ENCODE results near the gene SLC18B1. TPM values are rescaled to one million over a fixed set of nuclear protein-coding genes. Genes with fewer than 3 reads are reported as not detected.
A peak's percentile ranks its signal among the peaks of the same experiment; 100 is the strongest.

SLC18B1 gene
- total and polyA plus RNA-seq, 8 donors: 10.8 to 26.6 (median 23.3) TPM

DNA sequence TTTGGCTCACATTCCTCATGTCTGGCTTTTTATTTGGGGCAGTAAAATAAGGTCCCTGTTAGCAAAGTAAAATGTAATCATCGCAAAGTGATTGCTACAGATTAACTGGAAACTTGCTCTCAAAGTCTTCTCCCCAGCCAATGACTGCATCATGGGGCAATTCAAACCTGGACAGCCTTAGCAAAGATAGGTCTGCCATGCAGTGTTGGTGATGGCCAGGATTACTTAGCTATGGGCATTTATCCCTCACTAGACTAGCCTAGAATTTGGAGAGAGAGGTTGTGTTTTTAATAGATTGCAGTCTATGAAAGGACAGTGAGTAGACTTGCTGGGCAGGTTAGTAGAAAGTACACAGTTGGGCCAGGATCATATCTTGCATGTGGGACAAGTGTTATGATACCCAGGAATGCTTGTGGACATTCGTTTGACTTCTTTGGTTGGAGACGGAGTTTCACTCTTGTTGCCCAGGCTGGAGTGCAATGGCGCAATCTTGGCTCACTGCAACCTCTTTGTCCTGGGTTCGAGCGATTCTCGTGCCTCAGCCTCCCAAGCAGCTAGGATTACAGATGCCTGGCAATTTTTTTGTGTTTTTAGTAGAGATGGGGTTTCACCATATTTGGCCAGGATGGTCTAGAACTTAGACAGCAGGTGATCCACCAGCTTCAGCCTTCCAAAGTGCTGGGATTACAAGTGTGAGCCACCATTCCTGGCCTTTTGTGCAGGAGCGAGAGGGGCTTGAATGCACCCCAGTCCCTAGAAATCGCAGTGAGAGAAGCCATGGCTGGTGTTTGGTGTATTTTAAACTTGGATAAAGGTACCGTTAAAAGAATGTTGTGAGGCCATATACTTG is 19.3 kb upstream of the SLC18B1 start:
- Histone ChIP-seq H3K27ac (no peak overlapping the region), H3K27me3 (no peaks in the 10 kb centered on the region), H3K4me1 (peaks cover 18 to 45% of the 10 kb centered on the region in 2 donors), H3K9me3 (no peaks in the 10 kb centered on the region), H3K4me3 (peak overlapping the region in 1 of 2 donors; percentile 77), H3K36me3 (peaks cover 0 to 46% of the 10 kb centered on the region in 2 donors)
- ATAC-seq (no peak), DNase-seq (no peak)
- TF ChIP-seq, protein P1, sequence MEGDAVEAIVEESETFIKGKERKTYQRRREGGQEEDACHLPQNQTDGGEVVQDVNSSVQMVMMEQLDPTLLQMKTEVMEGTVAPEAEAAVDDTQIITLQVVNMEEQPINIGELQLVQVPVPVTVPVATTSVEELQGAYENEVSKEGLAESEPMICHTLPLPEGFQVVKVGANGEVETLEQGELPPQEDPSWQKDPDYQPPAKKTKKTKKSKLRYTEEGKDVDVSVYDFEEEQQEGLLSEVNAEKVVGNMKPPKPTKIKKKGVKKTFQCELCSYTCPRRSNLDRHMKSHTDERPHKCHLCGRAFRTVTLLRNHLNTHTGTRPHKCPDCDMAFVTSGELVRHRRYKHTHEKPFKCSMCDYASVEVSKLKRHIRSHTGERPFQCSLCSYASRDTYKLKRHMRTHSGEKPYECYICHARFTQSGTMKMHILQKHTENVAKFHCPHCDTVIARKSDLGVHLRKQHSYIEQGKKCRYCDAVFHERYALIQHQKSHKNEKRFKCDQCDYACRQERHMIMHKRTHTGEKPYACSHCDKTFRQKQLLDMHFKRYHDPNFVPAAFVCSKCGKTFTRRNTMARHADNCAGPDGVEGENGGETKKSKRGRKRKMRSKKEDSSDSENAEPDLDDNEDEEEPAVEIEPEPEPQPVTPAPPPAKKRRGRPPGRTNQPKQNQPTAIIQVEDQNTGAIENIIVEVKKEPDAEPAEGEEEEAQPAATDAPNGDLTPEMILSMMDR (IDR thresholded peaks at IDR 0.05): no peak
- intact Hi-C loops (cut with DNase I): no loop called here

DNA sequence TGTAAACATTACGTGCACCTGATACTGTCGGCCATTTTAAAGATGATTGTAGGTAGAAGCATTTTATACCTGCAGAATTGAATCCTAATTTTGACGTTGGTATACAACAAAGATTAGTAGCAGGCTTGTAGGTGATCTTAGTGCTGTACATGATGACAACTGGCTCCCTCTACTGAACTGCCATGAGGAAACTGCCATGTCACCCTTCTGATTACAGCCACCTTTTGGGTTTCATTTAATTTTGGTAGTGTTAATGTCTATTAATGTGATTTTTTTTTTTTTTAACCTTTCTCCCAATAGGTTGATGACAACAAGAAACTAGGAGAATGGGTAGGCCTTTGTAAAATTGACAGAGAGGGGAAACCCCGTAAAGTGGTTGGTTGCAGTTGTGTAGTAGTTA is 18.2 kb upstream of the SLC18B1 start:
- Histone ChIP-seq H3K9me3 (no peaks in the 10 kb centered on the region), H3K27ac (no peak overlapping the region), H3K27me3 (no peaks in the 10 kb centered on the region), H3K36me3 (peaks cover 0 to 46% of the 10 kb centered on the region in 2 donors), H3K4me3 (peak overlapping the region in 1 of 2 donors; percentile 77), H3K4me1 (peaks cover 18 to 56% of the 10 kb centered on the region in 2 donors)
- DNase-seq: no peak
- no peak for ATAC-seq
- intact Hi-C loops (cut with DNase I): no loop called here
- TF ChIP-seq, protein P1 (IDR thresholded peaks at IDR 0.05): no peak

DNA sequence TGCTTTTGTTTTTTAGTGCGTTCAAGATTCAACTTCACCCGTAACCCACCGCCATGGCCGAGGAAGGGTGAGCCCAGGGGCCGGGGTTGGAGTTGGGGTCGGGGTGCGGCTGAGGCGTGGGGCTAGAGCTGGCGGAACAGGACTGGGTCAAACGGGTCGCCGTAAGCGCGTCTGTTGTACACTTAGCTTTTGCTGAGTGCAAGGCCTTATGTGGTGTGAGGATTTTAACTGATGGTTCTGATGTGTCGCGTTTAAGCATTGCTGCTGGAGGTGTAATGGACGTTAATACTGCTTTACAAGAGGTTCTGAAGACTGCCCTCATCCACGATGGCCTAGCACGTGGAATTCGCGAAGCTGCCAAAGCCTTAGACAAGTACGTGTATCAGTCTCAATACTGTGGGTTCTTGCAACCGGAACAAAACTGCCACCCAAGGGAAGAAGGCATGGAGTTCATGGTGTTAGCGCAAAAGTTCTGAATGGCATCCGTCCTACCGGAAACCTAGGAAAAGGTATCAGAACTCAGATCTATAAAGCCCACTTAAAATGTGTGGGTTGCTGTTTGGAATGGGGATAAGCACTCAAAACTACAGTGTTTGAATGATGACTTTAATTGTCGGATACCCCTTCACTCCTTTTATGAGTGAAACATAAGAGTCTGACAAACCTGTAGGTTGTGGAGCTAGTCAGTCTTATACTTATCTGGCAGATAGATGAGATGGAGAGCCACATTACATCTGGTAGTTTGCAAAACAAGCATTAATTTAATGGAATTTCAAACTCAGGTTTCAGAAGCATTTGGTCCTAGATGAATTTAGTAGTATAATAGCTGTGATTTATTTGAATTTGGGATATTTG is 16.5 kb upstream of the SLC18B1 start:
- ATAC-seq (no peak), DNase-seq (no peak)
- Histone ChIP-seq H3K4me3 (peak overlapping the region; percentile 77 to 79), H3K9me3 (no peaks in the 10 kb centered on the region), H3K4me1 (peaks cover 18 to 56% of the 10 kb centered on the region in 2 donors), H3K27me3 (no peaks in the 10 kb centered on the region), H3K27ac (peak overlapping the region in 1 of 2 donors; percentile 92), H3K36me3 (peaks cover 0 to 45% of the 10 kb centered on the region in 2 donors)
- intact Hi-C loops (cut with DNase I): no loop called here
- TF ChIP-seq, protein P1 (IDR thresholded peaks at IDR 0.05): no peak

DNA sequence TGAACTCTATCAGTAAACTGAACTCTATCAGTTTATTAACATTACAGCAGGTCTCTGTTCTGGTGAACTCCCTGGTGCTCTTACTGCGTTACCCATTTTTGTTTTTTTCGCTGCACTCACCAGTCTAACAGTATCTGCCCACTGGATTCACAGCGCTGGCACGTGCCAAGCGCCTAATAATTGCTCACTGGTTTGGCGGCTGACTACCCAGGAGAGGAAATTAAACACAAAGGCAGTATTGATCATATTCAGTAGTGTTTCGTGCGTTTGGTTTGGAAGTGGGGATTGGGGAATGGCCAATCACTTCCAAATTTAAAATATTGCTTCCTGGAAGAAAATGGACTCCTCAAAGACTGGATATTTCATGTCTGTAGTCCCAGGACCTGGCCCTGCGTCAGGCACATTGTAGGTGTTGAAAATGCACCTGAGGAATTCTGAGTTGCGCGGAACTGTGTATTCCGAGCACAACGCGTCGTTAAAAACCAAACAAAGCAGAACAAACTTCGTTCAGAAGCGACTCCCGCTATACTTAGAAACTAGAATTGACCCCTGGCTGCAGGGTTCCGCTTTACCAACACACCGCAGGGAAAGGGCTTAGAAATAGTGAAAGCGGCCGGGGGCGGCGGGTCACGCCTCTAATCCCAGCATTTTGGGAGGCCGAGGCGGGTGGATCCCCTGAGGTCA is 14.9 kb upstream of the SLC18B1 start:
- ATAC-seq (peak; percentile 16), DNase-seq (peak in 3 of 4 donors; percentile 49 to 73 (median 66))
- intact Hi-C loops (cut with DNase I): no loop called here
- TF ChIP-seq, protein P1 (IDR thresholded peaks at IDR 0.05): no peak
- Histone ChIP-seq H3K27me3 (no peaks in the 10 kb centered on the region), H3K27ac (peak overlapping the region; percentile 92), H3K4me1 (peaks cover 18 to 47% of the 10 kb centered on the region in 2 donors), H3K36me3 (peaks cover 0 to 29% of the 10 kb centered on the region in 2 donors), H3K4me3 (peak overlapping the region; percentile 77 to 79), H3K9me3 (no peaks in the 10 kb centered on the region)
